Bone marrow (tissue), 2 donors: Measurements from ENCODE around the gene SEPHS2.
"Not testable (repeated sequence)": the region's sequence is repeated elsewhere in the genome, so short reads cannot be mapped to it uniquely, and the experiment has no call there.

ENCODE experiments used
- DNase-seq, 2 donors: peaks; one replicate each; lab custom pipeline; 2025; lab: John Stamatoyannopoulos, UW

Gene SEPHS2

GRCh38 chr16:30398661-30399434 lies 46.8 kb downstream of the SEPHS2 start:
- no peak for DNase-seq

DNA sequence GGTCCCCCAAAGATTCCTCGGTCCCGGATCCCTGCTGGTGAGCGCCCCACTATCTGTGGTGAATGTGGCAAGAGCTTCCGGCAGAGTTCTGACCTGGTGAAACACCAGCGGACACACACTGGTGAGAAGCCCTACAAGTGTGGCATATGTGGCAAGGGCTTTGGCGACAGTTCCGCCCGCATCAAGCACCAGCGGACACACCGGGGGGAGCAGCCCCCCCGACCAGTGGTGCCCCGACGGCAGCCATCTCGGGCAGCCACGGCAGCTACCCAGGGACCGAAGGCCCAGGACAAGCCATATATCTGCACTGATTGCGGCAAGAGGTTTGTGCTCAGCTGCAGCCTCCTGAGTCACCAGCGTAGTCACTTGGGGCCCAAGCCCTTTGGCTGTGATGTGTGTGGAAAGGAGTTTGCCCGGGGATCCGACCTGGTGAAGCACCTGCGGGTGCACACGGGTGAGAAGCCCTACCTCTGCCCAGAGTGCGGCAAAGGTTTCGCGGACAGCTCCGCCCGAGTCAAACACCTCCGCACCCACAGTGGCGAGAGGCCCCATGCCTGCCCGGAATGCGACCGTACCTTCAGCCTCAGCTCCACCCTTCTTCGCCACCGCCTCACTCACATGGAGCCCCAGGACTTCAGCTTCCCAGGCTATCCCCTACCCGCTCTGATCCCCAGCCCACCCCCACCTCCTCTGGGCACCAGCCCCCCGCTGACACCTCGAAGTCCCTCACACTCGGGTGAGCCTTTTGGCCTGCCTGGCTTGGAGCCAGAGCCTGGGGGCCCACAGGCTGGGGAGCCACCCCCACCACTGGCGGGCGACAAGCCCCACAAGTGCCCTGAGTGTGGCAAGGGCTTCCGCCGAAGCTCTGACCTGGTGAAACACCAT lies 47.7 kb downstream of the SEPHS2 start:
- no peak for DNase-seq

DNA sequence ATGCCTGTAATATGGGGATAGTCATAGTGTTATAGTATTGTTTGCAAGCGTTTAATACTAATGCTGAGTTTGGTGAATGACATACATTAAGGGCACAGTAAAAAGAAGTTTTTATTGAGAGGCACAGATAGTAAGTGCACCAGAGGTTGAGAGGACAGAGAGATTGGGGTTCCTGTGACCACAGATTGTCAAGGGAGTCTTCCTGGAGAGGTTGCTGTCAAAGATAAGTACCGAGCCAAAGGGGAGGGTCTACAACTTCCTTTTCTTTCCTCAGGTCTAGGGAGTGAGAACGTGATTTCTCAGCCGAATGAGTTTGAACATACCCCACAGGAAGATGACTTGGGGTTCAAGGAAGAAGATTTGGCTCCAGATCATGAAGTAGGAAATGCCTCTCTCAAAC lies 48.6 kb downstream of the SEPHS2 start:
- DNase-seq = no peak

DNA sequence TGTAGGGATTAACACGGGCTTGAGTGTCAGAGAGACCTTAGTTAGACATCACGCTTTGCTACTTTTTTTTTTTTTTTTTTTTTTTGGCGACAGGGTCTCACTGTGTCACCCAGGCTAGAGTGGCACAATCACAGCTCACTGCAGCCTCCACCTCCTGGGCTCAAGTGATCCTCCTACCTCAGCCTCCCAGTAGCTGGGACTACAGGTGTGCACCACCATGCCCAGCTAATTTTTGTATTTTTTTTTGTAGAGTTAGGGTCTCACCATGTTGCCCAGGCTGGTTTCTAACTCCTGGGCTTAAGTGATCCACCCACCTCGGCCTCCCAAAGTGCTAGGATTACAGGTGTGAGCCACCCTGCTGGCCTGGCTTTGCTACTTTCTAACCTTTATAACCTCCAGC lies 49.0 kb downstream of the SEPHS2 start:
- not testable (repeated sequence) for DNase-seq

DNA sequence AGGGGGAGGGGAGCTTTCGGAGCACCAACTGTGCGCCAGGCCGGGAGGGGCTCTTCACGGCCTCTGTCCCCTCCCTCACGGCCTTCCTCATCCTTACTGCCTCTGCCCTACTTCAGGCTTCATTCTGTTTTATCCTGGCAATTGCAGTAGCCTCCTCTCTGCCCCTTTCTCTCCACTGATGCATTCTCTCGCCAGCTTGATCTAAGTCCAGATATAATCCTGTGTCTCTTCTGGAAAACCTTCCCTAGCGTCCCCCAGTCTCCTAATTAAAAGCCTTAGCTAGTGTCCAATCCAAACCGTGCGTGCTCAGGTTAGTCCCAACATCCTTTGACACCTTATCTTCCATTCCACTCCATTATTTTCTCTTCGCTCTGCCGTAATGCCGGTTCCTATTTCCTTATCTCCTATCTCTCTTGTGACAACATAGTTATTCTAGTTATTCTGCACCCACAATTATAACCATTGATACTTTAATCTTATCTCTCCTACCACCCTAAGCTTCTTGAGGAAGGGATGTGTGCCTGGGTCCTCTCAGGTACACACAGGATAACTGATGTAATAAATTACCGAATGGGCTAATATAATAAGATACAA lies 49.6 kb downstream of the SEPHS2 start:
- DNase-seq = no peak

GRCh38 chr16:30395155-30395991 lies 50.3 kb downstream of the SEPHS2 start, which contains the start of gene ZNF48:
TSS of gene ZNF48 (plus strand) at chr16:30395420. CDS start at chr16:30395795, 375 bp downstream.
- peak; percentile 30 to 41 for DNase-seq

- DNase-seq = no peak
These were observed 51.0 kb downstream of the SEPHS2 start for GRCh38 chr16:30394592-30395154.
